Femur (tissue), 1 donor: ENCODE data around the gene TMEM132C.
A peak's percentile ranks its signal among the peaks of the same experiment; 100 is the strongest.

Experiments
- DNase-seq: peaks from one replicate; pipeline ENCODE4 v3.0.0-alpha.2; 2017

The TMEM132C gene

DNA sequence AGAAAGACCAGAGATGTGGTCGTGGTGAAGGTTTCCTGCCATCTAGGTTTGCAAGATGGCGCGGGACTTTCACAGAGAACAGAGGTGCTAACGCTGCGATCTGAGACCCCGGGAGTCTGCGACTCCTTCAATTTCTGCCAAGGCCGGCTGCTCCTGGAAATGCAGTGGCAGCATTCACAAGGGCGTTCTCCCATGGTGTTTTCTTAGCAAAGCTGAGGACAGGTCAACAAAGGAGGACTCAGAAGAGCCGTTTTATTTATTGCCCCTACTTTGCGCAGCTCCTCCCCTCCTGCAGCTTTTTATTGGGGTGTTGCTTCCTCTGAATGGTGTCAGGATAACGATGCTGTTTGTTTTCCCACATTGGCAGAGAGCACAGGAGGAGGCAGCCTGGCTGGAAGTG is 86.3 kb downstream of the TMEM132C start:
- DNase-seq, result no peak

DNA sequence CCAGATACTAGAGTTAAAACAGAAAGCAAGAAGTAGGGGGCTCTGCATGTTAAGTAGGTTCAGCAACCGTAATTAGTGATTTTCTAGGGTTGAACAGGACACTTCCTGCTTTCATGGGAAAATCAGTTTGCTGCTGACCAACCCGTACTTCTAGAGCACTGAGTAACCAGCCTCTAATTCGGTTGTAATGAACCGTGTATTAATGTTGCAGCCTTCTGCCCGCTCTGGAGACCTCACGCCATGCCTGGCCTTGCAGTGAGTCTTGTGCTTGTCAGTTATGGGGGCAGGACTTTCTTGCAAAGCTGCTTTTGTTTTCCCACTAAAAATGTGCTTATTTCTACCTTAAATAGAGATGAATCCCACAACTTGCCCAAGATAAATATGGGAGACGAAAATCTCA is 89.6 kb downstream of the TMEM132C start:
- no peak for DNase-seq

DNA sequence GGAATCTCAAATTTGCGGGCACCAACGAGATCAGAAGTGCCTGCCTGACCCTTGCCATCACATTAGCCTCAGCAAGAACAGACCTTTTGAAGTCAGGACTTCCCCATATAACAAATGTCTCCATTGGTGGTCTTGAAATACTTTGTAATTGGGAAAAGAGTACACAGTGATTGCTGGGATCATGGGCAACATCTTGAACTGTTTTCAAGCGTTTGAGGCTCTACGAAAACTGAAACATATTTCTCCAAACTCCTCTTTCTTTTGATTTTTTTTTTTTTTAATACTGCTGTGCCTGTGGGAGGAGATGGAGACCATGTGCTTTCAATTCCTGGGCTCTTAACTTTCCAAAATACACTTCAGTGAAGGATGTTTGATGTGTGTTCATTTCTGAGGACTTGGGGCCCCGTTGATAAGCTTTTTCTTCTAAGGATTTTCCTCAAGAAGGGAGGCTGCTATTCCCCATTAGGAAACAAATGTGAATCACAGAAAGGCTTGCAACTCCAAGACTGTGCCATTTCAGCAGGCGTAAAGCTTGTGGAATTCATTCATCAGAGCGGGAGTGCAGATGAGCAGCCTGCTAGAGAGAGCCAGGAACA is 94.5 kb downstream of the TMEM132C start:
- no peak for DNase-seq

DNA sequence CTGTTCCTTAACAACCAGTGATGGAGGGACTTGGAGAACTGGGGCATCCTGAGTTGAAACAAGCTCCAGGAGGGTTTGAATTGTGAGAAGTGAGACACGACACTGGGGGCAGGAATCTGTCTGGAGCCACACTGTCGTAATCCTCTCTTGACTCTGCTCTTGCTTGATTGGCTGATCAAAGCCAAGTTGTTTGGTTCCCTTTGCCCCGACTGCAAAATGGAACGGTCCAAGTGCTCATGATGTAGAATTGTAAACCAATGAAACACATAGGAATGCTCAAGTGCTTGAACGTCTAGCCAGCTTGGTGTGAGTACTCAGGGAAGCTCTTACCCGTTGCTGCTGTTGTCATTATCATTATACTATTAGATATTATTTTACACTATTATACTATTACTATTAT is 98.1 kb downstream of the TMEM132C start:
- DNase-seq, result no peak

DNA sequence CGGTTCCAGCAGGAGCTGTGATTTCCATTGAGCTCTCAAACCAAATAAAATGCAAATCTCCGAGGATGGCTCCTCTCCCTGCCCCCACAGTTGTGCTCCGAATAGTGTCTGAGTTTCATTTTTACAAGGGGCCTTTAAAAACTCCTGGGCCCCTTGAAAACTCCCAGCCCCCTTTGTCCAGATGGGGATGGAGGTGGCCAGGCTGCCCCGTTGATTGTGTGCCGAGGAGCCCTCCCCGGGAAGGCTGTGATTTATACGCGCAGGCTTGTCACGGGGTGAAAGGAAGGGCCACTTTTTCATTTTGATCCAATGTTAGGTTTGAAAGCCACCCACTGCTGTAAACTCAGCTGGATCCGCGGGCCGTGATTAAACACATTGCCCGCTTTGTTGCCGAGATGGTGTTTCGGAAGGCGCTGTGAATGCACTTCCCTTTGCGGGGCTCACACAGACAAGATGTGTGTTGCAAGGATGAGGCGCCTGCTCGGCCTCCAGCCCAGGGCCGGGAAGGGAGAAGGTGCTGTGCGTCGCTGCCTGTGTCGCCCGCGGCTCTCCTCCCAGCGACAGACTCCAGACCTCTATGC is 98.8 kb downstream of the TMEM132C start:
- peak; percentile 38 for DNase-seq

DNA sequence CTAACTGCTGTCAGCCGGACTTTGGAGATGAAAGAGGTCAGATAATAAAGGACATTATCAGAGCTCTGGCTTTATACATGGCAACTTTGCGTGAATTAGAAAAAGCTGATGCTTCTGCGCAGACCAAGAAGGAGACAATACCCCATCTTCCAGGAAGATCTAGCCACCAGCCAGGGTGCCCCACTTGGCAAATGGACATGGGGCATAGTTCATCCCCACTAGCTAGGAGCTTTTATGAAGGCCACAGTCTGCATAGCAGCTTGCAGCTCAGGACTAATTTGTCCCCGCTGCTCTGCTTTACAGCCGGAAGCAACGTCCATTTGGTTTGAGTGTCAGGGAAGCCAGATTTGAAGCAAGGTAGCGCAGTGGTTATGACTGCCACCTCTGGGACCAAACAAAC is 101.0 kb downstream of the TMEM132C start:
- DNase-seq, result no peak

DNA sequence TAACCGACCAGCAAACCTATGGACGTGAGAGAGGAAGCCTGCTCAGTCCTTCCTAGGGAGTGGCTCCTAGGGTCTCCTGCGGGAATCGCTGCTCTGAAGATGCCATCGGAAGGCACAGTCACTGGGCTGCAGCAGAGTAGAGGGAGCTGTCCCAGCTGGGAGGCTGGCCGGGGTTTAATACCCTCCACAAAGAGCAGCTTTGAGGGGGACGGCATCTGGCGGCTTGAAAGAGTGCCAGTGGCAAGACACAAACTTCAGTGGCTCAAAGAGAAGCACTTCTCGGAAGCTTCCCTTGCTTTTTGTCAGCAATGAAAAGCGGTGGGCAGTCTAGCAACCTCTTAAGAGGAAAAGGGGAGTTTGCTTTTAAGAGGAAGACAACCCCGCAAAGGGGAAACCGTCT is 114.6 kb downstream of the TMEM132C start:
- DNase-seq, result peak; percentile 40

DNA sequence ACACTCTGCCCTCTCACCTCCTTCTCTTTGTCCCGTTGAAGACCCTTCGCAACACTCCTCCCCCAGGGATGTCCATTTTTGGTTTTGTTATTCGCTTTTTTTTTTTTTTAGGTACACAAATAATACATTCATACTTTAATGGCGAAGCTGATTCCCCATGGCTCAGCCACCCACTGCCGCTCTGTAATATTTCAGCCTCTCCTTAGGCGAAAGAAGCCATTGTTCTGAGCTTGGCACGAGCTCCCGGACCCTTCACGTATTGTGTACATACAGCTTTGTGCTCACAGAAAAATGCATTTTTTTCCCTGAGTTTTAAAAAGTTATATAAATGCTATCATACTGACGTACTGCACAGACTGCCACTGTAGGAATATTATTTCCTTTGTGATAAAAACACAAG is 115.0 kb downstream of the TMEM132C start:
- DNase-seq, result no peak

DNA sequence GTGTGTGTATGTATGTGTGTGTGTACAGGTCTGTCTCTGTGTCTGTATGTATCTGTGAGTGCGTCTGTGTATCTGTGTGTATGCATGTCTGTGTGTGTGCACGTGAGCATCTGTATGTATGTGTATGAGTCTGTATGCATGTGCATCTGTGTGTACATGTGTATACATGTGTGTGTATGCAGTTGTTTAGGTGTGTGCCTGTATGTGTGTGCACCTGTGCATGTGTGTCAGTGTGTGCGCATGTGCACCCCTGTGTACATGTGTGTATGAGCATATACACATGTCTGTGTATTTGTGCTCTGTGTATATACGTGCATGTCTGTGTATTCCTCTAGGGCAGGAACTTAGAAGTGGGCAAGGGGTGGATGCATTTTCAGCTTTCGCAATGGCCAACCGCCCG is 116.0 kb downstream of the TMEM132C start:
- no peak for DNase-seq

DNA sequence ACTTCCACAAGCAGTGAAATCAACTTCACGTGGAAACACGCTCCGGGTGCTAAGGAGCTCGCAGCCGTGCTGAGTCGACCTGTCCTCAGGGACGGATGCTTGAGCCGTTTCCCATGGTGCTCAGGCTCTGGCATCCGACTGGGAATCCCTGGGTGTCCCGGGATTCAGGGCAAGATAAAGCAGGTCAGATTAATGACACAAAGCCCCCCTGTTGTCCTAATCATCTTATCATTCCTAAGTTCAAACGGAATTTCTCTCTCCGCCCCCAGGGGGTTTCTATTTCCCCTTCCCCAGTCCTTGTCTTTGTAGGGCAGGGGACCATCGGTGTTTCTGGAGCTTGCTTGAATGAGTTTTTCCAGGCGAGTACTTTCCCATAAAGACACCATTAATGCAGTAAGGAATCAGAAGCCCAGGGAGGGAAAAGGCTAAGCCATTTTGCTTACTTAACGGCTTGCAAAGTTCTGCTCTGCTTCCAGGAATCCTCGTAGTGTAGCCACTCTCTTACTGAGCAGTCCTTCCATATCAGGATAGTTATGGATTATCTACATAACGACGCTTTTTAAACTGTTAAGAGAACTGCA is 116.5 kb downstream of the TMEM132C start:
- no peak for DNase-seq

DNA sequence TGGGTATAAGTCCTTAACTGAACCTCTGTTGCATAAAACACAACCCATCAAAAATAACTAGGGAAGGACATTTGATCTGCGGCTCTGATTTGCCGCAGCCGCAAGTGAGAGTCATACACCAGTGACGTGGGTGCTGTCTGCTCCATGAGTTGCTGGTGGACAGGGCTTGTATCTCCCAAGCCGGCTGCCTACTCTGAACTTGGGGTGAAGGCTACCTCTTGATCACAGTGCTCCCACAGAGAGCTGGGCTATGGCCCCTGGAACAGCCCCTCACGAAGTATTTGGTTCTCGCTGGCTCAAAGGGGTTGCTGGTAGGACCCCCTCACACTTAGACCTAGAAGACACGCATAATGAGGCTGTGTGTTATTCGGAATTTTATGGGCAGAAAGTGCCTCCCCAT is 118.8 kb downstream of the TMEM132C start:
- DNase-seq, result no peak

DNA sequence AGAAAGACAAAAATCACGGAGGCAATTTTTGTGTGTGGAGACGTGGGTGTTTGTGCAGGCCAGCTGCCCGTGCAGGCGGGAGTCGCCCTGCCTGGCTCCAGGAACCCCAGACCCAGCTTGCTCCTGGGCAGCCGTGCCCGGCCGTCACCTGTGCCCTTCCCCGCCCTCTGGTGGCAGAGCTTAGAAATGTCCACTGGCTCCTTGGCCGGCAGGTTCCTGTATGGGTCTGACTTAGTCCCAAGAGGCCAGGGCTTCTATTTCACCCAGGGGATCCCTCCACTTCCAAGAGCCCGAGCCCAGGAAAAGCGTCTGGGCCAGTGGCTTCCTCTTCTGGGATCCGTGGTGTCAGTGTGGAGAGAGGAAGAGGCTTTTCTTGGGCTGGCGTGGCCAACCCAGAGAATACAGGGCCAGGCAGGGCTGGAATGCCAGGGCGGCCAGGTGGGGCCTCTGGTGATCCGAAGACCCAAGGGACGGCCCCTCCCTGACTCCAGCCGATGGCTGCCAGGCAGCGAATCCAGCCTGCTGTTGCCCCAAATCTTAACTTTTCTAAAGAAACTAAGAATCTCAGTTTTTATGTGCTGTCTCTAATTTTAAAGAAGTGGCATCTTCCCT is 120.9 kb downstream of the TMEM132C start:
- peak; percentile 47 for DNase-seq

DNA sequence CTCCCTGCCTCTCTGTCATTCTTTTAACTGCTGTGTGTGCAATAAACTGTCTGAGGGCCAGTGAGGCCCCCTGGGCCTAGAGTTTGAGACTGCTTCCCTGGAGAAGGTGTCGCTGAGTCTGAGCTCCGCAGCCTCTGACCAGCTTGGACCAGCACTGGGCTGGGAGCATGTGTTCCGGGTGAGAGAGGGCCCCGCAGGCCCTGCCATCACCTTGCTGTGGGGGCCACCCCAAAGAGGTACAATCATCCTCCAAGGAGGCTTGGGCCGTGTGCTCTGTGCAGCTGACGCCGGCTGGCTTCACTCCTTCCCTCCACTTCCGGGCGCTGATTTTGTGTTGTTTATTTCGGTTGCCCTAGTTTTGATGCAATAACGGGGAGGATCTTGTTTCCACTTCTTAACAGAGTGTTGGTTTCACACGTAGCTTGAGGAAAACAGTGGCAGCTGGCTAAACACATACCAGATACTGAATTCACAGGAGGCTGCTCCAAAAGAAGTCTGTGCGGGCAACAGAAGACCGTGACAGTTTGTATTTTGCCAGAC is 121.6 kb downstream of the TMEM132C start:
- DNase-seq, result peak; percentile 57

DNA sequence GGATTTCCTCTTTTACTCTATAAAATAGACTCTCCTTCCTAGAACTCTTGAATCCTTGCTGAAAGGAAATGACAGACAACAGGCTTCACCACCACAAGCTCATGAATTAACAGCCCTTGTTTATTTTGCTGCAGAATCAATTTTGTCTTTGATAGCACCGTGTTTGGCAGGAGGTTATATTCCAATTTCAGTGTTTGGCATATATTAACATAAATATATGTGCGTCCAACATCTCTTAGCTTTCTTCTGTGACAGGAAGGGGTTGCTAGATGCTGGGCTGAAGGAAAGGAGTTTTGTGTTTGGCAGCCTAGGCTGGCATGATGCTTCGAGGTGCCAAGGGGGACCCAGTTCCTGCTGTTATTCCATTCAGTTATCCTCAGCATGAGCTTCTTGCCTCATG is 126.4 kb downstream of the TMEM132C start:
- no peak for DNase-seq

DNA sequence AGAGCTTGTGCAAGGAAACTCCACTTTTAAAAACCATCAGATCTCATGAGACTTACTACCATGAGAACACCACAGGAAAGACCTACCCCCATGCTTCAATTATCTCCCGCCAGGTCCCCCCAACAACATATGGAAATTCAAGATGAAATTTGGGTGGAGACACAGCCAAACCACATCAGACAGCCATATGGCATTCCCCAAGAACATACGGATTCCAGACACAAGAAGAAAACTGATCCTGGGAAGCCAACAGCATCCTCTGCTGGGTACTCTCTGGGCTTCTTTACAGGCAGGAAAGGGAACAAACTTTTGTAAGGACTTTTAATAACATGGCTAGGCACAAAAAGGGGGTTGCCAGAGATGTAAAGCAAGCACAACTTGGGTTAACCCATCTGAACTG is 127.2 kb downstream of the TMEM132C start:
- no peak for DNase-seq

DNA sequence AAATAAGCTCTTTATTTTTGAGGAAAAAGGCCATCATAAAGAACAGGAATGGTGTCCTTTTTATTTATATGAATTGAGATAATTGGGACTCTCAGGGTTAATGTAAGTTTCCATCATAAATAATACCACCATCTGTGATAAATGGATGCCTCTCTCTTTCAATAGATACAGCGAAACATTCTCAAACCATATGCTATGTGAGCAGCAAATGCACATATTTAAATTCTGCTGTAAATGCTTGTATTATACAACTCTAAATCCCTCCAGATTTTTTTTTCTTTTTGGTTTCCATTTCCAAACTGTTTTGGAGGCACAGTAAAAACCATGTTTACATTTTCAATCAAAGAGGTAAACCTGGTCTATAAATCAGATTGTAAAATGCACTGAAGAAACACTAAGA is 132.3 kb downstream of the TMEM132C start:
- no peak for DNase-seq

DNA sequence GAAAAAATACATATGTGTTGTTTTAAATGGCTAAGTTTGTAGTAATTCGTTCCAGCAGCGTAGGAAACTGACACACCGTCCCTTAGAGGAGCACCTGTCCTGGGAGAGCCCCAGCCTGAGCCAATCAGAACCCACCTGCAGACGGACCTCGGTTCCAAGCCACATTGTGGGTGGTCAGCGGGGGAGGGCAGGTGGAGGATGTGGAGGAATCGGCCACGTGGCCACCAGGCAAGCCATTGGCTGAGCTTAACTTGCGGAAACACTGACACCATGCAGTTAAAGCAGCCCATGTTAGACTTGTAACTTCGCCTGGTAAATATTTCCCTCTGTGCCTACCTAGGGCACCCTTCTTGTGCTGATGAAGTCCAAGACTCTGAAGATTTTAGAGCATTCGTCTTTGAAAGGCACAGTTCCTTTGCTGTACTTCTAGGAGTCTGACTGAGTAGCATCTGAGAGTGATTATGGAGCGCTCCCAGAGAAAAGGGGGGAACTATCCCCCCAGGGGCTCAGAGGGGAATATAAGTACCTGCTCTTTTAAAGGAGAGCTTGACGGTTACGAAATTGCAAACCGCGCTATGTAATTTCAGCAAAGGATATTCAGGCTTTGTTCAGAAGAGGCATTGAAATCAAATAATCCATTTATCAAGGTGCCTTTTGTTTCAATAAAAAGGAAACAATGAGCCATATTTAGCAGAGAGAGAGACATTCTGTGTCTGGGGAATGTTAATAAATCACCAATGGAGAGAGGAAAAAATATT is 135.7 kb downstream of the TMEM132C start:
- no peak for DNase-seq

DNA sequence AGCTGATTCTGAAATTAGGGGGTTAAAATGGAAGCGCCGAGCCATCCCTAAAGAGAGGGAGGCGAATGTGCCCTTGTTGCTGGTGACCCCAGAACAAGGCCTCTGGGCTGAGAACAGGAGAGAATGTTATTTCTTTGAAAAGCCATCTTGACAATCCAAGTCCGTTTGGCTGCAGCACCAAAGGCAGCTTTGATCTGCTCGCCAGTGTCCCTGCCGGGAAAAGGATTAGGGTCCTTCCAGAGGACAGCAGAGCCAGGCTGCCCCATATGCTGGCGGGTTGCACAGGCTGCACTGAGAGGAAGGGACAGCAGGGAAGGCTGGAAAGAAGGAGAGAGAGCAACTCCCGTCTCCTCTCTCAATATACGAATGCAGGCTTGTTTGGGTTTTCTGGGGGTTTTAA is 141.7 kb downstream of the TMEM132C start:
- DNase-seq, result peak; percentile 50

DNA sequence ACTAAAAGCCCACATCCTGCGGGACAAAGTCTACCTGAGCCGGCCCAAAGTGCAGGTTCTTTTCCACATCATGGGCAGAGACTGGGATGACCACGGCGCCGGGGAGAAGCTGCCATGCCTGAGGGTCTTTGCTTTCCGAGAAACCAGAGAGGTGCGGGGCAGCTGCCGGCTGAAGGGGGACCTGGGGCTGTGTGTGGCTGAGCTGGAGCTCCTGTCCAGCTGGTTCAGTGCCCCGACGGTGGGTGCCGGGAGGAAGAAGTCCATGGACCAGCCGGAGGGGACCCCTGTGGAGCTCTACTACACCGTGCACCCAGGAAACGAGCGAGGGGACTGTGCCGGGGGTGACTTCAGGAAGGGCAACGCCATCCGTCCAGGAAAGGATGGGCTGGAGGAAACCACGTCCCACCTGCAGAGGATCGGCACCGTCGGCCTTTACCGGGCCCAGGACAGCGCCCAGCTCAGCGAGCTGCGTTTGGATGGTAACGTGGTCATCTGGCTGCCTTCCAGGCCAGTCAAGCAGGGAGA is 148.1 kb downstream of the TMEM132C start:
- DNase-seq, result no peak

DNA sequence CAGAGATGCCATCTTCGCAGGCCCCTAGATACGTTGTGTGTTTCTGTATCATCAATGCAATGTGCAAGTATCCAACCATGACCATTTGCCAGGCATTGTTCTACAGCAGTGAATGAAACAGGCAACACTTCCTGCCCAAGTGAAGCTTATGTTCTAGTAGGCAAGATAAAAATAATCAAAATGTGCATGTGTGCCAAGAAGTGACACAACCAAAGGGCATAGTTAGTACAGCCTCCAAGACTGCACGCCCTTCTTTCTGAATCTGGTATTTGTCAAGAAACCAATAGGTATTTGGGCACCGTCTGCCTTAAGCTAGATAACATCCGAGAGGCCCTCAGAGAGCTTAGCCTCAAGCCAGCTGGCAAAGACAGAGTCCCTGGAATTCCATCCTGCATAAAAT is 152.0 kb downstream of the TMEM132C start:
- no peak for DNase-seq

DNA sequence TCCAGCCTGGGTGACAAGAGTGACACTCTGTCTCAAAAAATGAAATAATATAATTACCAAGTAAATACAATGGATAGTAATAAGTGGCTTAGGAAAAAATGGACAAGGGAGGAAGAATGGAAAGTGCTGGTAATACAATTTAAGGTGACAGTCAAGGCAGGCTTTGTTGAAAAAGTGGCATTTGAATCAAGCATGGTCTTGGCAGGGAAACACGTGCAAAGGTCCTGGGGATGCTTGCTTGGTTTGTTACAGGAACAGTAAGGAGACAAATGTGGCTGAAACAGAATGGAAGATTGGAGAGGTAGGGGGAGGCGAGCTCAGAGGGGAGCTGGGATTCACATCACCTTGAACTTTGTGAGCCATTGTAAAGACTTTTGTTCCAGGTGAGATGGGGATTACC is 153.2 kb downstream of the TMEM132C start:
- DNase-seq, result no peak

DNA sequence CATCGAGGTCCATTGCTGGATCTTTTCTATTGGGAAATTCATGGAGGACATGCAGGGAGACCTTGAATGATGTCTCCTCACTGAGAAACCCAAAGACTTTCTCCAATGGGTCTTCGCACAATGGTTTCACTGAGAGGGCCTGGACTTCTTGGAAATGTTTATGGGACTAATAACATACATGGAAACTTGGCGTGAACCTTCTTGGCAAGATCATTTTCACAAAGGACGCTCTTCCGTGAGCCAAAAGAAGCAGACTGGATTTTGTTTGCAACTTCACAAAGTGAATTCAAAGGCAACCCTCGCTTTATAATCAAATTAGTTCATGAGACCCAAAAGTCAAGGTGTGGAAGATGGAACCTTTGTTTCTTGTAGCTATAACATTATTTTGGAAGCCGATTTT is 154.4 kb downstream of the TMEM132C start:
- DNase-seq, result no peak

DNA sequence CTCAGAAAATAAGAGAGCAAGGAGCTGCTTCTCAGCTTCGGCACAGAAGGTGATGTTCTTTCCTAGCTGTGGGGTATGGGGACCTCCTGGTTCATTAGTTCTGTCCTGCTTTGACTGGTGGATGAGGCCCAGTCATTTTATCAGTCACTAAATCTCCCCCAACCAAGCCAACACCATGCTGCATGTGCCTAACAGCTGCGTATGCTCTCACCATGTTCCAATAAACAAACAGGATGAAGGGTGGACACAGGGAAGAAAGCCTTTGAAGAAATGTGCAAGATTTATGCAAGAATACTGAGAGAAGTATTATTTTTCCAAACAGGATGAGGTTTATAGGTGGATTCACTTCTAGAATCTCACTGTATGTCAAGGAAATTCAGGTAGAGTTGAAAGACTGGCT is 156.2 kb downstream of the TMEM132C start:
- no peak for DNase-seq
